Measurements from ENCODE around the gene CCDC88C. TPM values are rescaled to one million over a fixed set of nuclear protein-coding genes. Genes with fewer than 3 reads are reported as not detected.

Gene CCDC88C
- total RNA-seq, 4 donors from 2014 or later: 1.1 to 2.7 (median 2.1) TPM

GRCh38 chr14:91399868-91400640 is 17.6 kb downstream of the CCDC88C start:
- Histone ChIP-seq H3K4me3 (no peak overlapping the region), H3K27ac (peak overlapping the region in 1 of 4 donors; percentile 2), H3K9me3 (no peaks in the 10 kb centered on the region), H3K27me3 (no peaks in the 10 kb centered on the region), H3K36me3 (no peaks in the 10 kb centered on the region), H3K4me1 (peaks cover 0 to 6% of the 10 kb centered on the region in 2 donors)
- ATAC-seq (no peak), DNase-seq (no peak)
- TF ChIP-seq CTCF (IDR thresholded peaks at IDR 0.05 in 4 of 5, conservative IDR thresholded peaks at IDR 0.05 in 1 of 5): no peak
- TF ChIP-seq POLR2A (IDR thresholded peaks at IDR 0.05): no peak
- intact Hi-C loops (cut with DNase I; ENCODE audit: low total_unique reads) (no loop called here), in situ Hi-C loops (cut with MboI; ENCODE audit: low sequenced_read_pairs in 4 of 4) (no loop called here)

- DNase-seq (no peak), ATAC-seq (no peak)
- H3K9me3 ChIP-seq: no peaks in the 10 kb centered on the region
- H3K27me3 ChIP-seq: no peaks in the 10 kb centered on the region
- H3K4me3 ChIP-seq: no peak overlapping the region
- H3K36me3 ChIP-seq: no peaks in the 10 kb centered on the region
- intact Hi-C loops (cut with DNase I; ENCODE audit: low total_unique reads): no loop called here
- in situ Hi-C loops (cut with MboI; ENCODE audit: low sequenced_read_pairs in 4 of 4): no loop called here
- TF ChIP-seq POLR2A (IDR thresholded peaks at IDR 0.05) (no peak), CTCF (IDR thresholded peaks at IDR 0.05 in 4 of 5, conservative IDR thresholded peaks at IDR 0.05 in 1 of 5) (no peak)
- peaks cover 0 to 6% of the 10 kb centered on the region in 2 donors for H3K4me1 ChIP-seq
- H3K27ac ChIP-seq: no peak overlapping the region
Measured at GRCh38 chr14:91398707-91399106, 18.9 kb downstream of the CCDC88C start.

GRCh38 chr14:91397965-91398591 is 19.5 kb downstream of the CCDC88C start:
- H3K9me3 ChIP-seq: no peaks in the 10 kb centered on the region
- no peaks in the 10 kb centered on the region for H3K36me3 ChIP-seq
- peaks cover 0 to 6% of the 10 kb centered on the region in 2 donors for H3K4me1 ChIP-seq
- no peak for TF ChIP-seq POLR2A (IDR thresholded peaks at IDR 0.05)
- TF ChIP-seq CTCF (IDR thresholded peaks at IDR 0.05 in 4 of 5, conservative IDR thresholded peaks at IDR 0.05 in 1 of 5): no peak
- H3K4me3 ChIP-seq: no peak overlapping the region
- no peak for DNase-seq
- H3K27me3 ChIP-seq: no peaks in the 10 kb centered on the region
- intact Hi-C loops (cut with DNase I; ENCODE audit: low total_unique reads) (no loop called here), in situ Hi-C loops (cut with MboI; ENCODE audit: low sequenced_read_pairs in 4 of 4) (no loop called here)
- ATAC-seq: no peak
- H3K27ac ChIP-seq: no peak overlapping the region

- H3K4me1 ChIP-seq: peaks cover 0 to 6% of the 10 kb centered on the region in 2 donors
- H3K27ac ChIP-seq: no peak overlapping the region
- H3K9me3 ChIP-seq: no peaks in the 10 kb centered on the region
- no peaks in the 10 kb centered on the region for H3K27me3 ChIP-seq
- in situ Hi-C loops (cut with MboI; ENCODE audit: low sequenced_read_pairs in 4 of 4) (no loop called here), intact Hi-C loops (cut with DNase I; ENCODE audit: low total_unique reads) (no loop called here)
- no peaks in the 10 kb centered on the region for H3K36me3 ChIP-seq
- H3K4me3 ChIP-seq: no peak overlapping the region
- TF ChIP-seq CTCF (IDR thresholded peaks at IDR 0.05 in 4 of 5, conservative IDR thresholded peaks at IDR 0.05 in 1 of 5): no peak
- no peak for TF ChIP-seq POLR2A (IDR thresholded peaks at IDR 0.05)
- ATAC-seq (no peak), DNase-seq (no peak)
Measured at GRCh38 chr14:91396959-91397815, 20.4 kb downstream of the CCDC88C start.
